ENCODE results near the gene ZNF83.

- no peak for TF ChIP-seq POLR2AphosphoS5 (IDR thresholded peaks at IDR 0.05)
- TF ChIP-seq POLR2A (IDR thresholded peaks at IDR 0.05) = no peak
- TF ChIP-seq CTCF (IDR thresholded peaks at IDR 0.05) = no peak
These were observed 70.2 kb downstream of the ZNF83 start for GRCh38 chr19:52567921-52568320.

Measured in suprapubic skin (tissue), 4 donors.